Endothelial cell of umbilical vein (primary cell): Measurements from ENCODE around the gene STIMATE. TPM values are rescaled to one million over a fixed set of nuclear protein-coding genes. Genes with fewer than 3 reads are reported as not detected.

Experiments used
- BruUV-seq: library from RNA; stranded (reverse); fragments of 400-500 nt; replicated peaks from 2 replicates; lab custom pipeline; 2021; lab: Mats Ljungman, UMichigan
- CTCF ChIA-PET: fragments of 300-600, 350-600 bp; sonication (Branson Sonifier 250); formaldehyde crosslinking; loops from one replicate; lab custom pipeline; 2021; ENCODE audit warnings: antibody characterized with exemption, inconsistent platforms; lab: Charles Lee
- POLR2A ChIA-PET: fragments of 300-600, 350-600 bp; sonication (Branson Sonifier 250); formaldehyde crosslinking; loops from one replicate; lab custom pipeline; 2021; ENCODE audit warnings: antibody characterized with exemption, inconsistent platforms; lab: Charles Lee
- DNase-seq: peaks from one replicate; pipeline ENCODE4 v3.0.0-alpha.2; 2011; ENCODE audit warnings: low read depth, low spot score
- FAIRE-seq: peaks from 2 replicates; lab custom pipeline; 2011; peaks lifted over from hg19 to GRCh38; lab: Jason Lieb, UNC
- H2AFZ ChIP-seq: 2 replicates; pipeline ENCODE4 v1.6.0; 2012; ENCODE audit warnings: low read depth, low read length, control low read depth, inconsistent platforms
- H3K27ac ChIP-seq: 2 replicates; pipeline ENCODE4 v1.5.1; 2011; ENCODE audit warnings: low read depth, mild to moderate bottlenecking, control low read depth, low read length, moderate library complexity; ENCODE audit not compliant: insufficient read depth
- H3K27me3 ChIP-seq, 2 experiments: 2 replicates each; pipeline versions ENCODE4 v1.6.0 to v1.6.1; 2011; ENCODE audit warnings: low read length in 2 of 2, mixed read lengths in 1 of 2; ENCODE audit not compliant: control insufficient read depth in 2 of 2, insufficient read depth in 2 of 2
- H3K36me3 ChIP-seq, 2 experiments: 2 replicates in 1 of 2; 3 replicates in 1 of 2; pipeline ENCODE4 v1.5.1; 2011; ENCODE audit warnings: low read length in 2 of 2, mild to moderate bottlenecking in 1 of 2, moderate library complexity in 1 of 2; ENCODE audit not compliant: control insufficient read depth in 2 of 2, insufficient read depth in 2 of 2; ENCODE audit errors: extremely low read depth in 1 of 2
- H3K4me1 ChIP-seq: 3 replicates; pipeline ENCODE4 v1.5.1; 2011; ENCODE audit warnings: mild to moderate bottlenecking, low read length; ENCODE audit not compliant: control insufficient read depth, insufficient read depth; ENCODE audit errors: extremely low read depth
- H3K4me2 ChIP-seq: 2 replicates; pipeline ENCODE4 v1.6.1; 2011; ENCODE audit warnings: low read length, control low read depth, mixed read lengths; ENCODE audit not compliant: insufficient read depth
- H3K4me3 ChIP-seq, 3 experiments: fragments of 200-600 bp in 1 of 3; sonication (generic), shearing (Covaris generic) in 1 of 3; replicated peaks in 1 of 3; 2 replicates each; pipeline ENCODE4 v1.5.1; 2011 to 2016; ENCODE audit warnings: control low read depth in 3 of 3, low read length in 3 of 3, mild to moderate bottlenecking in 2 of 3, inconsistent platforms in 1 of 3, low read depth in 1 of 3, moderate library complexity in 1 of 3; ENCODE audit not compliant: insufficient read depth in 1 of 3
- H3K79me2 ChIP-seq: 2 replicates; pipeline ENCODE4 v1.6.0; 2012; ENCODE audit warnings: low read length, inconsistent platforms; ENCODE audit not compliant: control insufficient read depth, insufficient read depth
- H3K9ac ChIP-seq: replicated peaks from 2 replicates; pipeline ENCODE3; 2011; ENCODE audit warnings: low read length, control low read depth; ENCODE audit not compliant: insufficient read depth; ENCODE audit errors: extremely low read depth
- H3K9me1 ChIP-seq: replicated peaks from 3 replicates; pipeline ENCODE4 v1.6.0; 2011; ENCODE audit warnings: mild to moderate bottlenecking, low read length; ENCODE audit not compliant: control insufficient read depth, insufficient read depth; ENCODE audit errors: extremely low read depth
- H3K9me3 ChIP-seq: replicated peaks from 2 replicates; pipeline ENCODE4 v1.5.1; 2012; ENCODE audit warnings: low read length, inconsistent platforms; ENCODE audit not compliant: control insufficient read depth, insufficient read depth
- H4K20me1 ChIP-seq: replicated peaks from 2 replicates; pipeline ENCODE3; 2011; ENCODE audit warnings: mild to moderate bottlenecking, low read length; ENCODE audit not compliant: control insufficient read depth, insufficient read depth; ENCODE audit errors: extremely low read depth
- CTCF ChIP-seq, 2 donors: IDR thresholded peaks; 1 replicate in 1 of 2; 2 replicates in 1 of 2; pipeline ENCODE4 v1.5.1; 2011; ENCODE audit warnings: low read length in 2 of 2, mild to moderate bottlenecking in 2 of 2, moderate library complexity in 2 of 2, control low read depth in 1 of 2, inconsistent platforms in 1 of 2, low read depth in 1 of 2; ENCODE audit not compliant: insufficient read depth in 1 of 2; ENCODE audit errors: extremely low read depth in 1 of 2
- EZH2 ChIP-seq: IDR thresholded peaks from 2 replicates; pipeline ENCODE4 v1.6.1; 2012; ENCODE audit warnings: borderline replicate concordance, low read depth, mild to moderate bottlenecking, moderate library complexity, low read length, inconsistent platforms; ENCODE audit not compliant: severe bottlenecking
- FOS ChIP-seq: IDR thresholded peaks from 2 replicates; pipeline ENCODE4 v1.6.1; 2011; ENCODE audit warnings: mild to moderate bottlenecking, low read length, moderate library complexity, borderline replicate concordance; ENCODE audit not compliant: insufficient read depth
- GATA2 ChIP-seq: IDR thresholded peaks from 2 replicates; pipeline ENCODE4 v1.7.0; 2011; ENCODE audit warnings: low read depth, mild to moderate bottlenecking, moderate library complexity, mixed read lengths, low read length; ENCODE audit not compliant: insufficient read length, insufficient read depth
- JUN ChIP-seq: IDR thresholded peaks from 2 replicates; pipeline ENCODE4 v1.6.1; 2011; ENCODE audit warnings: borderline replicate concordance, low read depth; ENCODE audit not compliant: insufficient read length, insufficient read depth
- MAX ChIP-seq: IDR thresholded peaks from 2 replicates; pipeline ENCODE4 v1.6.1; 2011; ENCODE audit not compliant: insufficient read depth, insufficient read length
- MYC ChIP-seq: IDR thresholded peaks from one replicate; pipeline ENCODE4 v1.6.1; 2011; ENCODE audit warnings: mild to moderate bottlenecking, low read depth, low read length
- POLR2A ChIP-seq: IDR thresholded peaks from 2 replicates; pipeline ENCODE4 v1.6.1; 2012; ENCODE audit warnings: low read depth, mild to moderate bottlenecking, control low read depth, low read length
- POLR2AphosphoS5 ChIP-seq: IDR thresholded peaks from 2 replicates; pipeline ENCODE4 v1.6.1; 2012; ENCODE audit warnings: low read depth, mild to moderate bottlenecking, control low read depth, low read length, moderate library complexity; ENCODE audit not compliant: insufficient read depth
- dilution Hi-C: fragments of 300-500 bp; cut with MboI; formaldehyde crosslinking; loops from one replicate; pipeline ENCODE4 v1.15.0; 2019; ENCODE audit warnings: low sequenced_read_pairs; ENCODE audit not compliant: extremely low pct_ligation_motif_present
- intact Hi-C: fragments of 100-400 bp; cut with micrococcal nuclease; formaldehyde crosslinking; loops from one replicate; pipeline ENCODE4 v1.10.0; 2022
- polyA plus RNA-seq, 4 experiments: library from polyadenylated mRNA; depleted of rRNA in 3 of 4; stranded (reverse) in 3 of 4; unstranded in 1 of 4; fragments of >200 nt; gene quantifications; 2 replicates each; pipeline versions ENCODE4 v1.2.1 to v1.2.3, GENCODE V29; 2011 to 2012; ENCODE audit warnings: missing spikeins in 1 of 4
- total RNA-seq: library from RNA; stranded (reverse); gene quantifications from 2 replicates; pipeline ENCODE4 v1.2.3, GENCODE V29; 2021

The STIMATE gene
- total and polyA plus RNA-seq, 2 donors (not counting 3 experiments of a cell fraction or from before 2014, with no cell fraction given): 18.2 to 24.0 TPM

- no TSS peak for BruUV-seq
- H3K4me3 ChIP-seq: no peak overlapping the region
- DNase-seq (no peak), FAIRE-seq (no peak)
- TF ChIP-seq MAX (no peak), JUN (no peak), POLR2A (no peak), EZH2 (no peak), POLR2AphosphoS5 (no peak), GATA2 (no peak), FOS (no peak), MYC (no peak), CTCF (IDR thresholded peaks at IDR 0.05; ENCODE audit: extremely low read depth in 1 of 2, insufficient read depth in 1 of 2, low read depth in 1 of 2, low read length in 2 of 2) (no peak)
- H3K4me1 ChIP-seq: no peaks in the 10 kb centered on the region
- intact Hi-C loops (no loop called here), dilution Hi-C loops (no loop called here)
- H3K9me1 ChIP-seq: no peaks in the 10 kb centered on the region
- POLR2A ChIA-PET: no interaction called here
- H3K9me3 ChIP-seq: no peaks in the 10 kb centered on the region
- H2AFZ ChIP-seq: no peak overlapping the region
- no peaks in the 10 kb centered on the region for H3K27me3 ChIP-seq
- no peak overlapping the region for H3K27ac ChIP-seq
- H4K20me1 ChIP-seq: no peaks in the 10 kb centered on the region
- CTCF ChIA-PET: interaction anchor here (0.6 to 1.6 kb wide), 5 partner anchors 13 to 222 kb away, joined by 3 to 4 read pairs (median 3); no protein-coding TSS in a partner anchor
- no peaks in the 10 kb centered on the region for H3K79me2 ChIP-seq
- H3K9ac ChIP-seq: no peak overlapping the region
- H3K36me3 ChIP-seq: no peaks in the 10 kb centered on the region
- no peak overlapping the region for H3K4me2 ChIP-seq
These were observed 17.3 kb downstream of the STIMATE start for GRCh38 chr3:52880047-52880446.
